Ascending aorta (tissue), 2 donors: ENCODE results near the gene KCNQ1OT1. TPM values are rescaled to one million over a fixed set of nuclear protein-coding genes. Genes with fewer than 3 reads are reported as not detected.

ENCODE experiments used
- DNase-seq, 2 donors: peaks; one replicate each; pipeline ENCODE4 v3.0.0-alpha.2; 2019; ENCODE audit warnings: low spot score in 2 of 2
- H3K27ac ChIP-seq, 2 donors: fragments of 200-600 bp; sonication (generic); one replicate each; pipeline ENCODE4 v1.5.1; 2016 to 2017; ENCODE audit warnings: mild to moderate bottlenecking in 1 of 2
- H3K27me3 ChIP-seq: fragments of 200-600 bp; sonication (generic); one replicate; pipeline ENCODE4 v1.5.1; 2017
- H3K36me3 ChIP-seq, 2 donors: fragments of 200-600 bp; sonication (generic); one replicate each; pipeline ENCODE4 v1.5.1; 2016
- H3K4me1 ChIP-seq, 2 donors: fragments of 200-600 bp; sonication (generic); one replicate each; pipeline ENCODE4 v1.5.1; 2016 to 2017; ENCODE audit warnings: mild to moderate bottlenecking in 1 of 2
- H3K4me3 ChIP-seq, 2 donors: fragments of 200-600 bp; sonication (generic); one replicate each; pipeline ENCODE4 v1.5.1; 2016 to 2017; ENCODE audit warnings: mild to moderate bottlenecking in 1 of 2
- H3K9me3 ChIP-seq, 2 donors: fragments of 200-600 bp; sonication (generic); one replicate each; pipeline ENCODE4 v1.5.1; 2016
- CTCF ChIP-seq, 3 experiments: fragments of 200-600 bp in 2 of 3; fragments of 450-650 bp in 1 of 3; sonication (generic) in 2 of 3; IDR thresholded peaks; one replicate each; pipeline ENCODE4 v1.5.1; 2016 to 2019; ENCODE audit warnings: antibody characterized with exemption in 3 of 3, mild to moderate bottlenecking in 1 of 3, moderate library complexity in 1 of 3
- intact Hi-C: fragments of 100-400 bp; cut with DNase I; formaldehyde crosslinking; loops from one replicate; pipeline ENCODE4 v1.15.1; 2023
- total RNA-seq: library from RNA; depleted of rRNA; stranded (reverse); fragments of >200 nt; gene quantifications from one replicate; pipeline ENCODE4 v1.1.0, GENCODE V29; 2016

Gene KCNQ1OT1
- total RNA-seq, 1 donor from 2014 or later, result 1.5 TPM

GRCh38 chr11:2587132-2587930 lies 112.5 kb downstream of the KCNQ1OT1 start:
- Histone ChIP-seq H3K36me3 (no peaks in the 10 kb centered on the region), H3K27ac (no peak overlapping the region), H3K4me3 (no peak overlapping the region), H3K27me3 (no peaks in the 10 kb centered on the region), H3K4me1 (no peaks in the 10 kb centered on the region), H3K9me3 (no peaks in the 10 kb centered on the region)
- DNase-seq, result peak in 1 of 2 donors; percentile 0
- intact Hi-C loops, result no loop called here
- no peak for TF ChIP-seq CTCF (IDR thresholded peaks at IDR 0.05)

GRCh38 chr11:2586793-2587131 lies 113.0 kb downstream of the KCNQ1OT1 start:
- Histone ChIP-seq H3K9me3 (no peaks in the 10 kb centered on the region), H3K4me1 (no peaks in the 10 kb centered on the region), H3K4me3 (no peak overlapping the region), H3K27ac (no peak overlapping the region), H3K36me3 (no peaks in the 10 kb centered on the region), H3K27me3 (no peaks in the 10 kb centered on the region)
- no peak for TF ChIP-seq CTCF (IDR thresholded peaks at IDR 0.05)
- intact Hi-C loops, result no loop called here
- no peak for DNase-seq

GRCh38 chr11:2586087-2586792 lies 113.6 kb downstream of the KCNQ1OT1 start:
- Histone ChIP-seq H3K9me3 (no peaks in the 10 kb centered on the region), H3K27me3 (no peaks in the 10 kb centered on the region), H3K36me3 (no peaks in the 10 kb centered on the region), H3K4me3 (no peak overlapping the region), H3K27ac (no peak overlapping the region), H3K4me1 (no peaks in the 10 kb centered on the region)
- TF ChIP-seq CTCF (IDR thresholded peaks at IDR 0.05), result no peak
- intact Hi-C loops, result no loop called here
- peak in 1 of 2 donors; percentile 56 for DNase-seq

- intact Hi-C loops, result no loop called here
- no peaks in the 10 kb centered on the region for H3K9me3 ChIP-seq
- peak; percentile 1 to 39 for DNase-seq
- no peak overlapping the region for H3K27ac ChIP-seq
- H3K36me3 ChIP-seq, result no peaks in the 10 kb centered on the region
- no peaks in the 10 kb centered on the region for H3K27me3 ChIP-seq
- no peak for TF ChIP-seq CTCF (IDR thresholded peaks at IDR 0.05)
- H3K4me3 ChIP-seq, result no peak overlapping the region
- H3K4me1 ChIP-seq, result no peaks in the 10 kb centered on the region
Observed at GRCh38 chr11:2585566-2586086, 114.2 kb downstream of the KCNQ1OT1 start.

- H3K4me1 ChIP-seq, result no peaks in the 10 kb centered on the region
- no peak overlapping the region for H3K27ac ChIP-seq
- H3K36me3 ChIP-seq, result no peaks in the 10 kb centered on the region
- no peak for TF ChIP-seq CTCF (IDR thresholded peaks at IDR 0.05)
- H3K4me3 ChIP-seq, result no peak overlapping the region
- H3K27me3 ChIP-seq, result no peaks in the 10 kb centered on the region
- DNase-seq, result peak; percentile 6 to 55
- intact Hi-C loops, result no loop called here
- H3K9me3 ChIP-seq, result no peaks in the 10 kb centered on the region
Observed at GRCh38 chr11:2584812-2585565, 114.8 kb downstream of the KCNQ1OT1 start.
